Activated B cell treated with CpG ODN at 0.5 μM for 24 hours (primary cell): ENCODE results near the gene FAM174C. TPM values are rescaled to one million over a fixed set of nuclear protein-coding genes. Genes with fewer than 3 reads are reported as not detected.

Experiments
- ATAC-seq: fragments of 200-7000 bp; cut with Tn5 transposase; one replicate; pipeline ENCODE4 v1.10.0; 2021; ENCODE audit warnings: low read depth, mild to moderate bottlenecking, moderate library complexity
- CTCF ChIA-PET: fragments of 350-600 bp; sonication (Branson Sonifier 250); formaldehyde crosslinking; loops from one replicate; lab custom pipeline; 2021; ENCODE audit warnings: antibody characterized with exemption; lab: Charles Lee
- POLR2A ChIA-PET: fragments of 350-600 bp; sonication (Branson Sonifier 250); formaldehyde crosslinking; loops from one replicate; lab custom pipeline; 2021; ENCODE audit warnings: antibody characterized with exemption; lab: Charles Lee
- DNase-seq: peaks from one replicate; pipeline ENCODE4 v3.0.0; 2022
- H3K27ac Mint-ChIP-seq: one replicate; pipeline ENCODE4 v1.8.0; 2020; ENCODE audit warnings: mixed read lengths
- H3K27me3 Mint-ChIP-seq: one replicate; pipeline ENCODE4 v1.8.0; 2021; ENCODE audit warnings: mixed read lengths
- H3K36me3 Mint-ChIP-seq: one replicate; pipeline ENCODE4 v1.8.0; 2021; ENCODE audit warnings: low read depth, mixed read lengths
- H3K4me1 Mint-ChIP-seq: one replicate; pipeline ENCODE4 v1.8.0; 2021; ENCODE audit warnings: mixed read lengths
- H3K4me3 Mint-ChIP-seq: one replicate; pipeline ENCODE4 v1.8.0; 2020; ENCODE audit warnings: mild to moderate bottlenecking, mixed read lengths
- H3K9me3 Mint-ChIP-seq: one replicate; pipeline ENCODE4 v1.8.0; 2020; ENCODE audit warnings: mixed read lengths
- intact Hi-C: fragments of 100-400 bp; cut with micrococcal nuclease; formaldehyde crosslinking; loops from one replicate; pipeline ENCODE4 v1.15.1; 2024
- total RNA-seq: library from RNA; stranded (reverse); gene quantifications from 2 replicates; pipeline ENCODE4 v1.2.3, GENCODE V29; 2022
- TF ChIP-seq, protein P1 (sequence below): fragments of 200-600 bp; IDR thresholded peaks from one replicate; pipeline ENCODE4 v1.8.0; 2022; ENCODE audit warnings: antibody characterized with exemption, mild to moderate bottlenecking

FAM174C gene
- total RNA-seq, 1 donor from 2014 or later: 47.9 TPM

DNA sequence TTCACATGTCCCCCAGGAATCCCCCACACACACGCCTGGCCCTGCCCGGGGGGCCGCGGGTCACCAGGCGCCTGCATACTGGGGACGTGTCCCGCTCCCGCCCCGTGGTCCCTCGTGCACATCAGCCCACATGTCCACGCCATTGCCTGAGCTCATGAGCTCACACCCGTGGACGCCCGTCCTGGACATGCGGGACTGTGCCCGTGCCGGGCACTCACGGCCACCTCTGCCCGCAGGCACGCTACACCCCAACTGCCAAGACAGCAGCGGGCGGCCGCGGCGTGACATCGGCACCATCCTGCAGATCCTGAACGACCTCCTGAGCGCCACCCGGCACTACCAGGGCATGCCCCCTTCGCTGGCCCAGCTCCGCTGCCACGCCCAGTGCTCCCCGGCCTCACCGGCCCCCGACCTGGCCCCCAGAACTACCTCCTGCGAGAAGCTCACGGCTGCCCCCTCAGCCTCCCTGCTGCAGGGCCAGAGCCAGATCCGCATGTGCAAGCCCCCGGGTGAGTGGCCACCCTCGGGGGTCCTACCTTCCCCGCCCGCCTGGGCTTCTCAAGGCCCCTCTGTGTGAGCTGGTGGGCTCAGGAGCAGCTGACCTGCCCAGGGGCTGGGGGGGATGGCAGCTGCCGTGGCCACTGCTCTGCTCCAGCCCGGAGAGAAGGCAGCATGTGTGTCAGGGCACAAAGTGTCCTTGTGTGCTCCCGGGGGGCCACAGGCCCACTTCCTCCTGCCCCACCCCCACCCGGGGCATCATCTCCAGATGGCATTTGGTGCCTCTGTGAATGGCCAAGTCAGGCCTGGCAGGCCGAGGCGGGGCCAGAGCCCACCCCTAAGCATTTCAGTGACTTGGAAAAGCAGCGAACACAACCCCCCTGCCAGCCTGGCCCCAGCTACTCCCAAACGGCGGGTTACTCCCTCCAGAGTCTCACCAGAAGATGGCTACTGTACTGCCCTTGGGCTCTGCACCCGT, 19.9 kb upstream of the FAM174C start:
- TF ChIP-seq, protein P1, sequence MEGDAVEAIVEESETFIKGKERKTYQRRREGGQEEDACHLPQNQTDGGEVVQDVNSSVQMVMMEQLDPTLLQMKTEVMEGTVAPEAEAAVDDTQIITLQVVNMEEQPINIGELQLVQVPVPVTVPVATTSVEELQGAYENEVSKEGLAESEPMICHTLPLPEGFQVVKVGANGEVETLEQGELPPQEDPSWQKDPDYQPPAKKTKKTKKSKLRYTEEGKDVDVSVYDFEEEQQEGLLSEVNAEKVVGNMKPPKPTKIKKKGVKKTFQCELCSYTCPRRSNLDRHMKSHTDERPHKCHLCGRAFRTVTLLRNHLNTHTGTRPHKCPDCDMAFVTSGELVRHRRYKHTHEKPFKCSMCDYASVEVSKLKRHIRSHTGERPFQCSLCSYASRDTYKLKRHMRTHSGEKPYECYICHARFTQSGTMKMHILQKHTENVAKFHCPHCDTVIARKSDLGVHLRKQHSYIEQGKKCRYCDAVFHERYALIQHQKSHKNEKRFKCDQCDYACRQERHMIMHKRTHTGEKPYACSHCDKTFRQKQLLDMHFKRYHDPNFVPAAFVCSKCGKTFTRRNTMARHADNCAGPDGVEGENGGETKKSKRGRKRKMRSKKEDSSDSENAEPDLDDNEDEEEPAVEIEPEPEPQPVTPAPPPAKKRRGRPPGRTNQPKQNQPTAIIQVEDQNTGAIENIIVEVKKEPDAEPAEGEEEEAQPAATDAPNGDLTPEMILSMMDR: no peak
- Mint-ChIP-seq H3K36me3 (peaks cover 40% of the 10 kb centered on the region), H3K27ac (peak overlapping the region; percentile 41), H3K4me3 (no peak overlapping the region), H3K9me3 (no peaks in the 10 kb centered on the region), H3K4me1 (peaks cover 68% of the 10 kb centered on the region), H3K27me3 (no peaks in the 10 kb centered on the region)
- ChIA-PET POLR2A (interaction anchor here (1.2 to 4.8 kb wide), 6 partner anchors 8 to 19 kb away, joined by 4 to 139 read pairs (median 6); partner anchors contain the start of gene CIRBP), CTCF (interaction anchor here (1.7 to 3.1 kb wide), 2 partner anchors 11 kb away, joined by 4 to 8 read pairs; no protein-coding TSS in a partner anchor)
- DNase-seq (no peak), ATAC-seq (no peak)
- intact Hi-C loops: no loop called here

DNA sequence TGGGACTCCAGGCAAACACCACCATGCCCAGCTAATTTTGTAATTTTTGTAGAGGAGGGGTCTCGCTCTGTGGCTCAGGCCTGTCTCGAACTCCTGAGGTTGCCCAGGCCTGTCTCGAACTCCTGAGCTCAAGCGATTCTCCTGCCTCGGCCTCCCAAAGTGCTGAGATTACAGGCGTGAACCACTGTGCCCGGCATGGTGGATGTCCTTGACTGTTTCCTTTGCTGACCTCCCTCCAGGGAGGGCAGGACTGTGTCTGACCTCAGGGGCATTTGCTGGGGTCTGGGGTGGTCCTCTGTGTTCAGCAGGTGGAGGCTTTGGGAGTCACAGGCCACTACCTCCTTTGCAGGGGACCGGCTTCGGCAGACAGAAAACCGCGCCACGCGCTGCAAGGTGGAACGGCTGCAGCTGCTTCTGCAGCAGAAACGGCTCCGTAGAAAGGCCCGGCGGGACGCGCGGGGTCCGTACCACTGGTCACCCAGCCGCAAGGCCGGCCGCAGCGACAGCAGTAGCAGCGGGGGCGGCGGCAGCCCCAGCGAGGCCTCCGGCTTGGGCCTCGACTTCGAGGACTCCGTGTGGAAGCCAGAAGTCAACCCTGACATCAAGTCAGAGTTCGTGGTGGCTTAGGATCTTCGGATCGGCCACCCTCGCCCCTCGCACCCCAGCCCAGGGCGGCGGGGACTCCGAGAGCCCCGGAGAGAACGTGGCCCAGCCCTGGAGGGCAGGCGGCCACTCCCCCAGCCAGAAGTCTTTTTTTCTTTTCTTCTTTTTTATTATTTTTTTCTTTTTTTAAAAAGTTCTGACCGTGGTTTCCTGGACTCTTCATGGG, 18.5 kb upstream of the FAM174C start:
- Mint-ChIP-seq H3K36me3 (peaks cover 36% of the 10 kb centered on the region), H3K27ac (peak overlapping the region; percentile 76), H3K4me3 (peak overlapping the region; percentile 48), H3K4me1 (peaks cover 72% of the 10 kb centered on the region), H3K27me3 (no peaks in the 10 kb centered on the region), H3K9me3 (no peaks in the 10 kb centered on the region)
- intact Hi-C loops: no loop called here
- ATAC-seq: no peak
- POLR2A ChIA-PET: interaction anchor here (0.7 to 4.8 kb wide), 6 partner anchors 8 to 199 kb away, joined by 3 to 139 read pairs (median 6); partner anchors contain the start of gene CIRBP
- TF ChIP-seq, protein P1: no peak
- DNase-seq: no peak
- CTCF ChIA-PET: interaction anchor here (1.7 to 3.1 kb wide), 2 partner anchors 10 to 13 kb away, joined by 4 to 8 read pairs; no protein-coding TSS in a partner anchor

DNA sequence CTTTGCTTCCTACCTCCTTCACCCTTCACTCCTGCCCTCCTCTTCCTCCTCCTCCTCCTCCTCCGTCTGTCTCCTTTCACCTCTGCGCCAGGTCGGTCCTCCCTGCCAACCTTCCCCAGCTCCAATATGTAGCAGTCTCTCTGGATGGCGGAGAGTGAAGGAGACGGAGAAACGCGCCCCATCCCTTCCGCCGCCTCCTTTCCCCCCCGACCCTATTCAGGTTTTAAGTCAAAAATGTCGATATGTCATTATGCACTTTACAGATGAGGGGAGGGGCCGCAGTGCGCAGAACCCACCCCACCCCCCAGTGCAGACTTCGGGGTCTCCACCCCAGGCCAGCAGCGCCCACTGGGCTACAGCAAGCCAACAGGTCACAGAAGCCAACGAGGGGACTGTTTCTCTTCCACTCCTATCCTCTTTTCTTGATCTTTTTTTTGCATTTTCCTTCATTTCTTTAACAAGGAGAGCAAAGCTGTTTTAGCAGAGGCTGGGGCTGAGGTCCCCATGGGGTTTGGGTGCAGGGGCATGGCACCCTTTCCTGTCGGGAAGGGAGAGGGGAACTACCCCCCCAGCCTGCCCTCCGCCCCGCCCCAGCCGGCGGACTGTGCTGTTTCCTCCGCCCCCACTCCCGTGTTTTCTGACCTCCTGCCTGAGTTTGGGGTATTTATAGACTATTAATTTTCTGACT, 17.7 kb upstream of the FAM174C start:
- Mint-ChIP-seq H3K4me3 (peak overlapping the region; percentile 48), H3K27ac (peak overlapping the region; percentile 98), H3K27me3 (no peaks in the 10 kb centered on the region), H3K4me1 (peaks cover 72% of the 10 kb centered on the region), H3K36me3 (peaks cover 37% of the 10 kb centered on the region), H3K9me3 (no peaks in the 10 kb centered on the region)
- POLR2A ChIA-PET: interaction anchor here (1.8 to 4.3 kb wide), 2 partner anchors 9 to 11 kb away, joined by 5 to 86 read pairs; partner anchors contain the start of gene CIRBP
- ATAC-seq: no peak
- DNase-seq: no peak
- intact Hi-C loops: no loop called here
- TF ChIP-seq, protein P1: no peak
- CTCF ChIA-PET: interaction anchor here (3.1 kb wide), 1 partner anchor 14 kb away, joined by 8 read pairs; no protein-coding TSS in a partner anchor

DNA sequence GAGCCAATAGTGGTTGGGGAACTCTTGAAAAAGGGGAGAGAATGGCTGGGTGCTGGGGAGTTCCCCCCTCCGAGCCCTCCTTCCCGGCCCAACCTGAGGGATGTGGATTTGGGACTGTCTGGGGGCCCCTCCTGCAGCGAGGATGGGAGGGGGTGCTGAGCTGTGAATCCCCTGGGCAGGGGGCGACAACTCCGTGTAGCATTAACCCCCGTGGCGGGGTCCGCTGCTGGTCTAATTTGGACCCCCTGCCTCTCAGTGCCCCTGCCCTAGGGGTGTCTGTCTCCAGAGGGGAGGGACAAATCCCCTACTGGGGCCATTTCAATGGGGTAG, 17.2 kb upstream of the FAM174C start:
- CTCF ChIA-PET: interaction anchor here (1.0 kb wide), 1 partner anchor 14 kb away, joined by 7 read pairs; no protein-coding TSS in a partner anchor
- H3K4me1 Mint-ChIP-seq: peaks cover 77% of the 10 kb centered on the region
- H3K27me3 Mint-ChIP-seq: no peaks in the 10 kb centered on the region
- peak overlapping the region; percentile 38 for H3K4me3 Mint-ChIP-seq
- POLR2A ChIA-PET: interaction anchor here (0.7 to 4.3 kb wide), 4 partner anchors 8 to 21 kb away, joined by 5 to 86 read pairs (median 6); partner anchors contain the start of genes CIRBP and FAM174C
- peak overlapping the region; percentile 98 for H3K27ac Mint-ChIP-seq
- intact Hi-C loops: no loop called here
- no peaks in the 10 kb centered on the region for H3K9me3 Mint-ChIP-seq
- TF ChIP-seq, protein P1: no peak
- peaks cover 37% of the 10 kb centered on the region for H3K36me3 Mint-ChIP-seq
- DNase-seq (no peak), ATAC-seq (no peak)
